ENCODE data around the gene ELMOD3. TPM values are rescaled to one million over a fixed set of nuclear protein-coding genes. Genes with fewer than 3 reads are reported as not detected.

ELMOD3 gene
- polyA plus RNA-seq, 3 donors = 6.1 to 53.3 (median 7.2) TPM

DNA sequence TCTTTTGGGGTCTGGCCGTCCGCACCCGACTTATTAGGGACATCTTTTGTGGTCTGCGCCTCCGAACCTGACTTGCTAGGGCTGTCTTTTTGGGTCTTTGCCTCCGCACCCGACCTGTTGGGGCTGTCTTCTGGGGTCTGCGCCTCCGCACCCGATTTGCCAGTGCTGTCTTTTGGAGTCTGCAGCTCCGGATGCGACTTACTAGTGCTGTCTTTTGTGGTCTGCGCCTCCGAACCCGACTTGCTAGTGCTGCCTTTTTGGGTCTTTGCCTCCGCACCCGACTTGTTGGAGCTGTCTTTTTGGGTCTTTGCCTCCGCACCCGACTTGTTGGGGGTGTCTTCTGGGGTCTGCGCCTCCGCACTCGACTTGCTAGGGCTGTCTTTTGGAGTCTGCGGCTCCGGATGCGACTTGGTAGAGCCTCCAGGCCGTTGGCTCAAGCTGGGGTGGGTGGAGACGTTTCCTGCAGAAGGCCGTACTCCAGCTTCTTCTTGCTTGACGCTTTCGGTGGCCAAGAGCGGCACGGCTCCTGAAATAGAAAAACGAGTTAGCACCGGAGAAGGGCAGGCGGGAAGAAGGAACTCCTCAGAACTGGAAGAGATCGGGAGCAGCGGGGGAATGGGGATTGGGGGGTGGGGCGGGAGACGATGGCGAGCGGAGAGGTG is 27.3 kb upstream of the ELMOD3 start:
- Histone ChIP-seq H3K79me2 (ENCODE audit: insufficient read depth, low read length) (peaks cover 65% of the 10 kb centered on the region), H4K20me1 (ENCODE audit: insufficient read depth, low read length) (peaks cover 42% of the 10 kb centered on the region), H3K36me3 (replicated peaks in 1 of 2; ENCODE audit: control insufficient read depth in 1 of 2, insufficient read depth in 2 of 2, low read length in 2 of 2) (peaks cover 24 to 26% of the 10 kb centered on the region in 2 donors), H3K27ac (ENCODE audit: low read depth in 1 of 2, low read length in 2 of 2) (peak overlapping the region; percentile 98 to 99), H3K4me2 (replicated peaks; ENCODE audit: extremely low read depth, low read length, poor library complexity, severe bottlenecking) (peak overlapping the region; percentile 94), H3K4me3 (replicated peaks in 1 of 3; ENCODE audit: low read depth in 2 of 3, low read length in 3 of 3) (peak overlapping the region; percentile 52 to 97 (median 72)), H3K4me1 (ENCODE audit: control insufficient read depth in 1 of 2, insufficient read depth in 2 of 2, low read length in 2 of 2) (peaks cover 51 to 60% of the 10 kb centered on the region in 2 donors), H3K9me3 (replicated peaks in 1 of 2; ENCODE audit: control insufficient read depth in 1 of 2, insufficient read depth in 1 of 2, low read length in 2 of 2) (no peaks in the 10 kb centered on the region), H3K27me3 (ENCODE audit: control insufficient read depth in 2 of 2, insufficient read depth in 2 of 2, low read length in 2 of 2) (no peaks in the 10 kb centered on the region), H3K9ac (ENCODE audit: insufficient read depth, low read length, poor library complexity, severe bottlenecking) (peak overlapping the region; percentile 91), H2AFZ (ENCODE audit: insufficient read depth, low read depth, low read length, poor library complexity, severe bottlenecking) (peak overlapping the region; percentile 88)
- Mint-ChIP-seq H3K27ac (peak overlapping the region; percentile 97 to 100 (median 100)), H3K9me3 (no peaks in the 10 kb centered on the region), H3K4me1 (peaks cover 53% of the 10 kb centered on the region), H3K27me3 (ENCODE audit: low read depth in 3 of 3) (peaks cover 0 to 2% (median 0%) of the 10 kb centered on the region in 3 donors), H3K36me3 (peaks cover 28 to 34% of the 10 kb centered on the region in 2 donors), H3K4me3 (peak overlapping the region; percentile 98 to 100)
- peak in 2 of 3 donors; percentile 18 to 26 for DNase-seq
- TF ChIP-seq, protein P1, sequence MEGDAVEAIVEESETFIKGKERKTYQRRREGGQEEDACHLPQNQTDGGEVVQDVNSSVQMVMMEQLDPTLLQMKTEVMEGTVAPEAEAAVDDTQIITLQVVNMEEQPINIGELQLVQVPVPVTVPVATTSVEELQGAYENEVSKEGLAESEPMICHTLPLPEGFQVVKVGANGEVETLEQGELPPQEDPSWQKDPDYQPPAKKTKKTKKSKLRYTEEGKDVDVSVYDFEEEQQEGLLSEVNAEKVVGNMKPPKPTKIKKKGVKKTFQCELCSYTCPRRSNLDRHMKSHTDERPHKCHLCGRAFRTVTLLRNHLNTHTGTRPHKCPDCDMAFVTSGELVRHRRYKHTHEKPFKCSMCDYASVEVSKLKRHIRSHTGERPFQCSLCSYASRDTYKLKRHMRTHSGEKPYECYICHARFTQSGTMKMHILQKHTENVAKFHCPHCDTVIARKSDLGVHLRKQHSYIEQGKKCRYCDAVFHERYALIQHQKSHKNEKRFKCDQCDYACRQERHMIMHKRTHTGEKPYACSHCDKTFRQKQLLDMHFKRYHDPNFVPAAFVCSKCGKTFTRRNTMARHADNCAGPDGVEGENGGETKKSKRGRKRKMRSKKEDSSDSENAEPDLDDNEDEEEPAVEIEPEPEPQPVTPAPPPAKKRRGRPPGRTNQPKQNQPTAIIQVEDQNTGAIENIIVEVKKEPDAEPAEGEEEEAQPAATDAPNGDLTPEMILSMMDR (IDR thresholded peaks at IDR 0.05) = no peak
- WGBS (ENCODE audit: insufficient coverage) = 5% methylated on average over 40 of the region's 41 CpGs
- intact Hi-C loops (cut with micrococcal nuclease) = loop anchor here in 1 of 2 donors (2.0 to 10.0 kb wide), 2 partner anchors 28 to 78 kb away; partner anchors contain the start of genes ELMOD3 and RETSAT

- H3K27me3 Mint-ChIP-seq (ENCODE audit: low read depth in 3 of 3) = peaks cover 0 to 2% (median 0%) of the 10 kb centered on the region in 3 donors
- Histone ChIP-seq H3K27ac (ENCODE audit: low read depth in 1 of 2, low read length in 2 of 2) (peak within 1 kb of the TSS; percentile 98 to 99), H3K4me1 (ENCODE audit: control insufficient read depth in 1 of 2, insufficient read depth in 2 of 2, low read length in 2 of 2) (peaks cover 46 to 53% of the 10 kb centered on the region in 2 donors), H4K20me1 (ENCODE audit: insufficient read depth, low read length) (peaks cover 35% of the 10 kb centered on the region), H3K36me3 (replicated peaks in 1 of 2; ENCODE audit: control insufficient read depth in 1 of 2, insufficient read depth in 2 of 2, low read length in 2 of 2) (peaks cover 16 to 19% of the 10 kb centered on the region in 2 donors), H3K27me3 (ENCODE audit: control insufficient read depth in 2 of 2, insufficient read depth in 2 of 2, low read length in 2 of 2) (no peaks in the 10 kb centered on the region), H3K9ac (ENCODE audit: insufficient read depth, low read length, poor library complexity, severe bottlenecking) (peak within 1 kb of the TSS; percentile 91), H3K4me3 (replicated peaks in 1 of 3; ENCODE audit: low read depth in 2 of 3, low read length in 3 of 3) (peak within 1 kb of the TSS; percentile 52 to 97 (median 72)), H3K9me3 (replicated peaks in 1 of 2; ENCODE audit: control insufficient read depth in 1 of 2, insufficient read depth in 1 of 2, low read length in 2 of 2) (no peaks in the 10 kb centered on the region), H3K79me2 (ENCODE audit: insufficient read depth, low read length) (peaks cover 58% of the 10 kb centered on the region), H3K4me2 (replicated peaks; ENCODE audit: extremely low read depth, low read length, poor library complexity, severe bottlenecking) (peak within 1 kb of the TSS; percentile 94), H2AFZ (ENCODE audit: insufficient read depth, low read depth, low read length, poor library complexity, severe bottlenecking) (peak within 1 kb of the TSS; percentile 88)
- peak within 1 kb of the TSS; percentile 98 to 100 for H3K4me3 Mint-ChIP-seq
- WGBS (ENCODE audit: insufficient coverage) = under 1% methylated on average over 56 of the region's 57 CpGs
- H3K27ac Mint-ChIP-seq = peak within 1 kb of the TSS; percentile 97 to 100 (median 100)
- peaks cover 21 to 26% of the 10 kb centered on the region in 2 donors for H3K36me3 Mint-ChIP-seq
- intact Hi-C loops (cut with micrococcal nuclease) = loop anchor here in 1 of 2 donors (2.0 to 10.0 kb wide), 2 partner anchors 27 to 77 kb away; partner anchors contain the start of genes ELMOD3 and RETSAT
- no peaks in the 10 kb centered on the region for H3K9me3 Mint-ChIP-seq
- DNase-seq = peak; percentile 89 to 92 (median 91)
- TF ChIP-seq, protein P1 (IDR thresholded peaks at IDR 0.05) = no peak
- peaks cover 46% of the 10 kb centered on the region for H3K4me1 Mint-ChIP-seq
These were observed 26.5 kb upstream of the ELMOD3 start, which contains the start of gene TGOLN2 for GRCh38 chr2:85327822-85328617. TGOLN2 (minus strand) TSS chr2:85327989; CDS start chr2:85327962, 27 bp downstream.
